OCI-LY1 (cell line): ENCODE measurements around the gene UNC119B.
A peak's percentile ranks its signal among the peaks of the same experiment; 100 is the strongest.
"Not testable (repeated sequence)": the region's sequence is repeated elsewhere in the genome, so short reads cannot be mapped to it uniquely, and the experiment has no call there.

Experiments
- H2AFZ ChIP-seq: fragments of 200-600 bp; sonication (generic), shearing (Covaris generic); 2 replicates; pipeline ENCODE4 v1.6.0; 2014; ENCODE audit warnings: antibody characterized with exemption, mild to moderate bottlenecking, low read length
- H3F3A ChIP-seq: fragments of 200-600 bp; sonication (generic), shearing (Covaris generic); 2 replicates; pipeline ENCODE4 v1.6.0; 2014; ENCODE audit warnings: mild to moderate bottlenecking, antibody characterized with exemption, low read length, moderate library complexity; ENCODE audit not compliant: insufficient read depth
- H3K27ac ChIP-seq: fragments of 200-600 bp; sonication (generic); 2 replicates; pipeline ENCODE4 v1.5.1; 2014; ENCODE audit warnings: low read length, mixed run types, mild to moderate bottlenecking, low read depth; ENCODE audit not compliant: poor library complexity, severe bottlenecking
- H3K27me3 ChIP-seq: fragments of 200-600 bp; sonication (generic); 2 replicates; pipeline ENCODE4 v1.6.0; 2014; ENCODE audit warnings: antibody characterized with exemption, mild to moderate bottlenecking, low read length, moderate library complexity; ENCODE audit not compliant: insufficient read depth
- H3K36me3 ChIP-seq: fragments of 200-600 bp; sonication (generic); 2 replicates; pipeline ENCODE4 v1.6.1; 2014; ENCODE audit warnings: mild to moderate bottlenecking, antibody characterized with exemption, low read length, moderate library complexity, mixed read lengths; ENCODE audit not compliant: insufficient read depth
- H3K4me1 ChIP-seq: fragments of 200-600 bp; sonication (generic); 2 replicates; pipeline ENCODE4 v1.5.1; 2014; ENCODE audit warnings: mild to moderate bottlenecking, low read length, moderate library complexity; ENCODE audit not compliant: insufficient read depth, severe bottlenecking
- H3K4me2 ChIP-seq: fragments of 200-600 bp; sonication (generic), shearing (Covaris generic); 2 replicates; pipeline ENCODE4 v1.6.1; 2014; ENCODE audit warnings: low read length
- H3K4me3 ChIP-seq: fragments of 200-600 bp; sonication (generic); 2 replicates; pipeline ENCODE4 v1.5.1; 2014; ENCODE audit warnings: low read length, low read depth, mild to moderate bottlenecking, mixed read lengths; ENCODE audit not compliant: poor library complexity, severe bottlenecking
- H3K79me2 ChIP-seq: fragments of 200-600 bp; shearing (Covaris generic); 2 replicates; pipeline ENCODE4 v1.6.1; 2016; ENCODE audit warnings: mixed run types, low read length, mixed read lengths; ENCODE audit not compliant: insufficient read depth
- H3K9ac ChIP-seq: fragments of 200-600 bp; sonication (generic), shearing (Covaris generic); 2 replicates; pipeline ENCODE4 v1.6.1; 2014; ENCODE audit warnings: mild to moderate bottlenecking, low read length, mixed read lengths
- H3K9me2 ChIP-seq: fragments of 200-600 bp; sonication (generic), shearing (Covaris generic); 2 replicates; pipeline ENCODE4 v1.6.1; 2014; ENCODE audit warnings: low read depth, mild to moderate bottlenecking, low read length, mixed read lengths
- H3K9me3 ChIP-seq: fragments of 200-600 bp; shearing (Covaris generic); 2 replicates; pipeline ENCODE4 v1.6.1; 2014; ENCODE audit warnings: low read length, mixed read lengths
- H4K20me1 ChIP-seq: fragments of 200-600 bp; sonication (generic), shearing (Covaris generic); 2 replicates; pipeline ENCODE4 v1.6.0; 2016; ENCODE audit warnings: mild to moderate bottlenecking, low read length; ENCODE audit not compliant: insufficient read depth
- CTCF ChIP-seq: fragments of 200-600 bp; sonication (generic), shearing (Covaris generic); IDR thresholded peaks from 2 replicates; pipeline ENCODE4 v1.5.1; 2017; ENCODE audit warnings: mild to moderate bottlenecking, antibody characterized with exemption, low read length, moderate library complexity, mixed read lengths
- EZH2 ChIP-seq: fragments of 200-600 bp; sonication (generic), shearing (Covaris generic); IDR thresholded peaks from 2 replicates; pipeline ENCODE4 v1.8.0; 2017; ENCODE audit warnings: borderline replicate concordance, mixed run types, mild to moderate bottlenecking, antibody characterized with exemption, low read length, moderate library complexity, mixed read lengths

UNC119B gene

GRCh38 chr12:120668868-120669840 is 41.1 kb upstream of the UNC119B start:
- peaks cover 22% of the 10 kb centered on the region for H3K4me1 ChIP-seq
- peak overlapping the region; percentile 1 for H3K4me3 ChIP-seq

GRCh38 chr12:120670237-120670636 is 40.0 kb upstream of the UNC119B start:
- H3K36me3 ChIP-seq, H3K4me3 ChIP-seq, H4K20me1 ChIP-seq, H3K9ac ChIP-seq, H3K9me3 ChIP-seq, H3K79me2 ChIP-seq, H3F3A ChIP-seq, H3K9me2 ChIP-seq, H2AFZ ChIP-seq, H3K27ac ChIP-seq, H3K27me3 ChIP-seq, H3K4me2 ChIP-seq: not testable (repeated sequence)
- H3K4me1 ChIP-seq, result peaks cover 22% of the 10 kb centered on the region

More at GRCh38 chr12:120668868-120669840, 41.1 kb upstream of the UNC119B start:
- Histone ChIP-seq H3K9me2 (no peaks in the 10 kb centered on the region), H3K4me2 (peak overlapping the region; percentile 38; the same call in 1 of the 2 replicates), H3K27ac (peak overlapping the region; percentile 4), H3K36me3 (no peaks in the 10 kb centered on the region), H2AFZ (no peak overlapping the region), H3F3A (no peaks in the 10 kb centered on the region), H3K27me3 (no peaks in the 10 kb centered on the region; the same call in 1 of the 2 replicates), H3K9me3 (no peaks in the 10 kb centered on the region), H3K9ac (no peak overlapping the region; the same call in 1 of the 2 replicates), H3K79me2 (no peaks in the 10 kb centered on the region), H4K20me1 (no peaks in the 10 kb centered on the region)
- TF ChIP-seq EZH2 (no peak), CTCF (no peak)

GRCh38 chr12:120670667-120671066 is 39.6 kb upstream of the UNC119B start:
- Histone ChIP-seq H3K9me3 (no peaks in the 10 kb centered on the region), H3K4me1 (peaks cover 22% of the 10 kb centered on the region), H3K27me3 (no peaks in the 10 kb centered on the region; the same call in 1 of the 2 replicates), H3F3A (no peaks in the 10 kb centered on the region), H3K79me2 (no peaks in the 10 kb centered on the region), H3K27ac (no peak overlapping the region), H3K9me2 (no peaks in the 10 kb centered on the region), H3K4me3 (no peak overlapping the region), H3K4me2 (no peak overlapping the region), H3K36me3 (no peaks in the 10 kb centered on the region), H2AFZ (no peak overlapping the region), H4K20me1 (no peaks in the 10 kb centered on the region), H3K9ac (no peak overlapping the region)
- TF ChIP-seq CTCF (no peak), EZH2 (no peak)
